Measurements from ENCODE around the gene C16orf96.

Gene C16orf96

GRCh38 chr16:4626396-4626795, 70.3 kb downstream of the C16orf96 start:
- Histone ChIP-seq H3K79me2 (ENCODE audit: low read length) (peaks cover 57% of the 10 kb centered on the region), H3K4me2 (ENCODE audit: low read length) (peak overlapping the region; percentile 99), H3K4me1 (ENCODE audit: low read length) (peaks cover 14% of the 10 kb centered on the region), H3K36me3 (replicated peaks; ENCODE audit: low read depth, low read length) (peaks cover 12% of the 10 kb centered on the region), H4K20me1 (ENCODE audit: insufficient read depth, low read length) (peaks cover 19% of the 10 kb centered on the region), H3K9ac (ENCODE audit: low read length) (peak overlapping the region; percentile 95; the same call in 1 of the 2 replicates), H3K9me3 (ENCODE audit: insufficient read depth, low read length) (no peaks in the 10 kb centered on the region), H3K4me3 (ENCODE audit: low read length) (peak overlapping the region; percentile 94), H3K27me3 (ENCODE audit: low read depth, low read length) (no peaks in the 10 kb centered on the region), H2AFZ (ENCODE audit: low read depth, low read length) (no peak overlapping the region), H3K27ac (ENCODE audit: low read length) (no peak overlapping the region)
- no peak for TF ChIP-seq EZH2phosphoT487 (IDR thresholded peaks at IDR 0.05; ENCODE audit: low read depth)
- TF ChIP-seq CTCF (IDR thresholded peaks at IDR 0.05; ENCODE audit: low read depth, low read length), result no peak

- Histone ChIP-seq H3K79me2 (ENCODE audit: low read length) (peaks cover 73% of the 10 kb centered on the region), H3K9me3 (ENCODE audit: insufficient read depth, low read length) (no peaks in the 10 kb centered on the region), H3K4me3 (ENCODE audit: low read length) (no peak overlapping the region), H3K9ac (ENCODE audit: low read length) (no peak overlapping the region), H2AFZ (ENCODE audit: low read depth, low read length) (no peak overlapping the region), H4K20me1 (ENCODE audit: insufficient read depth, low read length) (peaks cover 22% of the 10 kb centered on the region), H3K27me3 (ENCODE audit: low read depth, low read length) (no peaks in the 10 kb centered on the region), H3K36me3 (replicated peaks; ENCODE audit: low read depth, low read length) (peaks cover 15% of the 10 kb centered on the region), H3K4me1 (ENCODE audit: low read length) (peaks cover 14% of the 10 kb centered on the region), H3K4me2 (ENCODE audit: low read length) (no peak overlapping the region), H3K27ac (ENCODE audit: low read length) (no peak overlapping the region)
- no peak for TF ChIP-seq EZH2phosphoT487 (IDR thresholded peaks at IDR 0.05; ENCODE audit: low read depth)
- no peak for TF ChIP-seq CTCF (IDR thresholded peaks at IDR 0.05; ENCODE audit: low read depth, low read length)
These were observed 72.1 kb downstream of the C16orf96 start for GRCh38 chr16:4628283-4628682.

GRCh38 chr16:4631444-4631843, 75.3 kb downstream of the C16orf96 start:
- Histone ChIP-seq H3K79me2 (ENCODE audit: low read length) (peaks cover 75% of the 10 kb centered on the region), H3K4me3 (ENCODE audit: low read length) (no peak overlapping the region), H3K27me3 (ENCODE audit: low read depth, low read length) (no peaks in the 10 kb centered on the region), H3K36me3 (replicated peaks; ENCODE audit: low read depth, low read length) (peaks cover 15% of the 10 kb centered on the region), H3K27ac (ENCODE audit: low read length) (no peak overlapping the region), H3K9me3 (ENCODE audit: insufficient read depth, low read length) (no peaks in the 10 kb centered on the region), H3K9ac (ENCODE audit: low read length) (no peak overlapping the region), H4K20me1 (ENCODE audit: insufficient read depth, low read length) (peaks cover 22% of the 10 kb centered on the region), H2AFZ (ENCODE audit: low read depth, low read length) (no peak overlapping the region), H3K4me2 (ENCODE audit: low read length) (no peak overlapping the region), H3K4me1 (ENCODE audit: low read length) (no peaks in the 10 kb centered on the region)
- TF ChIP-seq CTCF (IDR thresholded peaks at IDR 0.05; ENCODE audit: low read depth, low read length), result no peak
- no peak for TF ChIP-seq EZH2phosphoT487 (IDR thresholded peaks at IDR 0.05; ENCODE audit: low read depth)

GRCh38 chr16:4633910-4634635, 77.9 kb downstream of the C16orf96 start:
- H3K36me3 ChIP-seq (replicated peaks; ENCODE audit: low read depth, low read length), result peaks cover 6% of the 10 kb centered on the region
- H4K20me1 ChIP-seq (ENCODE audit: insufficient read depth, low read length), result peaks cover 25% of the 10 kb centered on the region
- no peak overlapping the region for H3K4me3 ChIP-seq (ENCODE audit: low read length)
- no peaks in the 10 kb centered on the region for H3K27me3 ChIP-seq (ENCODE audit: low read depth, low read length)
- no peaks in the 10 kb centered on the region for H3K4me1 ChIP-seq (ENCODE audit: low read length)
- H2AFZ ChIP-seq (ENCODE audit: low read depth, low read length), result no peak overlapping the region
- no peak overlapping the region for H3K9ac ChIP-seq (ENCODE audit: low read length)
- H3K27ac ChIP-seq (ENCODE audit: low read length), result no peak overlapping the region
- no peaks in the 10 kb centered on the region for H3K9me3 ChIP-seq (ENCODE audit: insufficient read depth, low read length)
- no peak for TF ChIP-seq EZH2phosphoT487 (IDR thresholded peaks at IDR 0.05; ENCODE audit: low read depth)
- H3K79me2 ChIP-seq (ENCODE audit: low read length), result peaks cover 71% of the 10 kb centered on the region
- H3K4me2 ChIP-seq (ENCODE audit: low read length), result no peak overlapping the region
